Raji (cell line): ENCODE results near the gene CHN2.

Source experiments
- POLR2A ChIP-seq: IDR thresholded peaks from 2 replicates; pipeline ENCODE4 v1.6.1; 2011; ENCODE audit warnings: low read depth, low read length, control low read depth; ENCODE audit not compliant: insufficient read depth

CHN2 gene

GRCh38 chr7:29236071-29236580, 41.6 kb downstream of the CHN2 start:
- TF ChIP-seq POLR2A: no peak

- no peak for TF ChIP-seq POLR2A
Measured at GRCh38 chr7:29236649-29237048, 42.1 kb downstream of the CHN2 start.

GRCh38 chr7:29237489-29237888, 42.9 kb downstream of the CHN2 start:
- TF ChIP-seq POLR2A: no peak

- TF ChIP-seq POLR2A: no peak
Measured at GRCh38 chr7:29239638-29240037, 45.1 kb downstream of the CHN2 start.

GRCh38 chr7:29242265-29242664, 47.7 kb downstream of the CHN2 start:
- no peak for TF ChIP-seq POLR2A

GRCh38 chr7:29243910-29244655, 49.5 kb downstream of the CHN2 start:
- no peak for TF ChIP-seq POLR2A

- no peak for TF ChIP-seq POLR2A
Measured at GRCh38 chr7:29247224-29247962, 52.8 kb downstream of the CHN2 start.

GRCh38 chr7:29247963-29248236, 53.3 kb downstream of the CHN2 start:
- TF ChIP-seq POLR2A: no peak

GRCh38 chr7:29248713-29249382, 54.3 kb downstream of the CHN2 start:
- TF ChIP-seq POLR2A: no peak

GRCh38 chr7:29249383-29249750, 54.8 kb downstream of the CHN2 start:
- no peak for TF ChIP-seq POLR2A

GRCh38 chr7:29249860-29250259, 55.3 kb downstream of the CHN2 start:
- TF ChIP-seq POLR2A: no peak

GRCh38 chr7:29253225-29253624, 58.6 kb downstream of the CHN2 start:
- no peak for TF ChIP-seq POLR2A

- TF ChIP-seq POLR2A: no peak
Measured at GRCh38 chr7:29254591-29254990, 60.0 kb downstream of the CHN2 start.

- TF ChIP-seq POLR2A: no peak
Measured at GRCh38 chr7:29255199-29255878, 60.8 kb downstream of the CHN2 start.

- TF ChIP-seq POLR2A: no peak
Measured at GRCh38 chr7:29255906-29256692, 61.5 kb downstream of the CHN2 start.
